Peyer's patch (tissue), 4 donors: Measurements from ENCODE around the gene ARMH4.

Experiments
- POLR2A ChIP-seq, 2 donors: fragments of 450-650 bp; IDR thresholded peaks; one replicate each; pipeline ENCODE4 v1.5.1; 2017; ENCODE audit warnings: antibody characterized with exemption in 2 of 2, mild to moderate bottlenecking in 2 of 2, moderate library complexity in 2 of 2
- TF ChIP-seq, protein P1 (sequence below), 6 experiments: fragments of 450-650 bp in 4 of 6; fragments of 200-600 bp in 2 of 6; sonication (generic) in 1 of 6; IDR thresholded peaks; one replicate each; pipeline ENCODE4 v1.5.1; 2017 to 2019; ENCODE audit warnings: antibody characterized with exemption in 6 of 6, mild to moderate bottlenecking in 3 of 6, moderate library complexity in 1 of 6

DNA sequence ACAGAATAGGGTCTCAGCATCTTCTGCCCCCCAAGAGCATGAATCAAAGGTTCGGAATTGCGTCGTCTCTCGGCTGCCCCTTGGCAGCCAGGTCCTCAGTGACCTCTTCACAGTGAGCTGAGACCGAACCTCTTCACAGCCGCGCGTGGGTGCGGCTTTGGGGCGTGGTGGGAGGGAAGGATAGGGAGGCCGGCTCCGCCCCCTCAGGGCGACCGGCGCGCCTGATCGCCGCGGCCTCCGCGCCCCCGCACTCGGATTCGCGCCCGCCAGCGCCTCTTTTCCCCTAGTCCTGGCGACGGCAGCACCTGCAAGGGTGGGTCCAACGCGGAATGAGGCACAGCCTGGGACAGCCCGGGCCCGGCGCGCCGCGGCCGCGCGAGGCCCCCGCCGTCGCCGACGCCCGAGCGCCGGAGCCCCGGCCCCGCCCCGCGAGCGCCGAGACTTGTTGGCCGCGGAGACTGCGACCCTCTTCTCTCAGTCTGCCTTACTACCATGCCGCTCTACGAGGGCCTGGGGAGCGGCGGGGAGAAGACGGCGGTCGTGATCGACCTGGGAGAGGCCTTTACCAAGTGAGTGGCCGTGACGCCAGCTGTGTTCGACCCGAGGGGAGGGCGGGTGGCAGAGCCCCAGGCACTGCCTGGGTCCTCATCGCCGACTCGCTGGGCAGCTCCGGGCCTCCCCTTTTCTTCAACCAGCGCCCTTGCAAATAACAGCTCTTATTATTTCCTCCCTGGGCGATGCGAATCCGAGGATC lies 47.9 kb upstream of the ARMH4 start, which contains the start of gene ACTR10:
- TF ChIP-seq, protein P1, sequence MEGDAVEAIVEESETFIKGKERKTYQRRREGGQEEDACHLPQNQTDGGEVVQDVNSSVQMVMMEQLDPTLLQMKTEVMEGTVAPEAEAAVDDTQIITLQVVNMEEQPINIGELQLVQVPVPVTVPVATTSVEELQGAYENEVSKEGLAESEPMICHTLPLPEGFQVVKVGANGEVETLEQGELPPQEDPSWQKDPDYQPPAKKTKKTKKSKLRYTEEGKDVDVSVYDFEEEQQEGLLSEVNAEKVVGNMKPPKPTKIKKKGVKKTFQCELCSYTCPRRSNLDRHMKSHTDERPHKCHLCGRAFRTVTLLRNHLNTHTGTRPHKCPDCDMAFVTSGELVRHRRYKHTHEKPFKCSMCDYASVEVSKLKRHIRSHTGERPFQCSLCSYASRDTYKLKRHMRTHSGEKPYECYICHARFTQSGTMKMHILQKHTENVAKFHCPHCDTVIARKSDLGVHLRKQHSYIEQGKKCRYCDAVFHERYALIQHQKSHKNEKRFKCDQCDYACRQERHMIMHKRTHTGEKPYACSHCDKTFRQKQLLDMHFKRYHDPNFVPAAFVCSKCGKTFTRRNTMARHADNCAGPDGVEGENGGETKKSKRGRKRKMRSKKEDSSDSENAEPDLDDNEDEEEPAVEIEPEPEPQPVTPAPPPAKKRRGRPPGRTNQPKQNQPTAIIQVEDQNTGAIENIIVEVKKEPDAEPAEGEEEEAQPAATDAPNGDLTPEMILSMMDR (IDR thresholded peaks at IDR 0.05) = peak in 1 of 6 experiments; percentile 1
- peak; percentile 48 to 82 for TF ChIP-seq POLR2A (IDR thresholded peaks at IDR 0.05)
